IMR-90 (cell line): Measurements from ENCODE around the gene PLXNA4. TPM values are rescaled to one million over a fixed set of nuclear protein-coding genes. Genes with fewer than 3 reads are reported as not detected.

Experiments
- ATAC-seq: fragments of 200-7000 bp; cut with Tn5 transposase; 2 replicates; pipeline ENCODE4 v1.9.1; 2020; ENCODE audit warnings: low read depth, mild to moderate bottlenecking, moderate library complexity
- BruUV-seq: library from RNA; stranded (reverse); fragments of 400-500 nt; replicated peaks from 2 replicates; lab custom pipeline; 2021; lab: Mats Ljungman, UMichigan
- CTCF ChIA-PET: fragments of 300-600 bp; formaldehyde crosslinking; extraction: SDS; loops from one replicate; lab custom pipeline; 2021; ENCODE audit warnings: antibody characterized with exemption; lab: Yijun Ruan, JAX
- POLR2A ChIA-PET: fragments of 300-600 bp; sonication (Branson Sonifier 250); formaldehyde crosslinking; loops from one replicate; lab custom pipeline; 2022; ENCODE audit warnings: antibody characterized with exemption; ENCODE audit not compliant: unreplicated experiment; lab: Charles Lee
- DNase-seq: peaks from one replicate; pipeline ENCODE4 v3.0.0; 2013
- H2AFZ ChIP-seq: replicated peaks from 2 replicates; pipeline ENCODE3; 2013; ENCODE audit warnings: low read length, mild to moderate bottlenecking; ENCODE audit not compliant: poor library complexity
- H2AK5ac ChIP-seq: 2 replicates; pipeline ENCODE4 v1.6.1; 2013; ENCODE audit warnings: low read depth, low read length, inconsistent platforms
- H2AK9ac ChIP-seq: replicated peaks from 2 replicates; pipeline ENCODE3; 2013; ENCODE audit warnings: mild to moderate bottlenecking, low read depth, low read length, moderate library complexity; ENCODE audit not compliant: poor library complexity
- H2BK120ac ChIP-seq: 2 replicates; pipeline ENCODE4 v1.6.1; 2013; ENCODE audit warnings: low read depth, low read length, inconsistent platforms
- H2BK15ac ChIP-seq: 3 replicates; pipeline ENCODE4 v1.6.1; 2013; ENCODE audit warnings: low read depth, low read length, inconsistent platforms
- H2BK20ac ChIP-seq: 2 replicates; pipeline ENCODE4 v1.6.1; 2013; ENCODE audit warnings: low read depth, mild to moderate bottlenecking, inconsistent platforms, low read length, moderate library complexity
- H2BK5ac ChIP-seq: 2 replicates; pipeline ENCODE4 v1.6.1; 2013; ENCODE audit warnings: mild to moderate bottlenecking, low read depth, low read length, inconsistent platforms; ENCODE audit not compliant: poor library complexity, severe bottlenecking
- H3K14ac ChIP-seq: replicated peaks from 2 replicates; pipeline ENCODE4 v1.6.1; 2013; ENCODE audit warnings: low read depth, low read length, inconsistent platforms
- H3K18ac ChIP-seq: 2 replicates; pipeline ENCODE4 v1.6.1; 2013; ENCODE audit warnings: low read depth, low read length, control low read depth
- H3K23ac ChIP-seq: 2 replicates; pipeline ENCODE4 v1.6.1; 2013; ENCODE audit warnings: low read depth, low read length, inconsistent platforms
- H3K27ac ChIP-seq: 2 replicates; pipeline ENCODE4 v1.5.1; 2013; ENCODE audit warnings: mild to moderate bottlenecking, control low read depth, low read length; ENCODE audit not compliant: insufficient read depth
- H3K27me3 ChIP-seq: 2 replicates; pipeline ENCODE4 v1.6.1; 2013; ENCODE audit warnings: low read length; ENCODE audit not compliant: control insufficient read depth, insufficient read depth
- H3K36me3 ChIP-seq: 2 replicates; pipeline ENCODE4 v1.6.1; 2013; ENCODE audit warnings: low read length, mixed read lengths; ENCODE audit not compliant: control insufficient read depth, insufficient read depth
- H3K4ac ChIP-seq: 2 replicates; pipeline ENCODE4 v1.6.1; 2013; ENCODE audit warnings: low read depth, low read length, inconsistent platforms
- H3K4me1 ChIP-seq: 2 replicates; pipeline ENCODE4 v1.6.1; 2013; ENCODE audit warnings: low read length, mixed read lengths; ENCODE audit not compliant: control insufficient read depth, insufficient read depth
- H3K4me2 ChIP-seq: 2 replicates; pipeline ENCODE4 v1.6.1; 2013; ENCODE audit warnings: low read depth, mild to moderate bottlenecking, control low read depth, low read length, moderate library complexity
- H3K4me3 ChIP-seq: 2 replicates; pipeline ENCODE4 v1.5.1; 2013; ENCODE audit warnings: low read depth, mild to moderate bottlenecking, control low read depth, low read length, moderate library complexity; ENCODE audit not compliant: insufficient read depth
- H3K56ac ChIP-seq: 2 replicates; pipeline ENCODE4 v1.6.1; 2013; ENCODE audit warnings: low read length, inconsistent platforms; ENCODE audit not compliant: insufficient read depth; ENCODE audit errors: extremely low read depth
- H3K79me1 ChIP-seq, 2 experiments: 2 replicates each; pipeline ENCODE4 v1.6.1; 2013; ENCODE audit warnings: low read length in 2 of 2, inconsistent platforms in 1 of 2, low read depth in 1 of 2
- H3K9ac ChIP-seq: 2 replicates; pipeline ENCODE4 v1.6.1; 2013; ENCODE audit warnings: low read depth, low read length, control low read depth
- H3K9me1 ChIP-seq: 2 replicates; pipeline ENCODE4 v1.6.1; 2013; ENCODE audit warnings: low read length, inconsistent platforms; ENCODE audit not compliant: insufficient read depth
- H3K9me3 ChIP-seq: 2 replicates; pipeline ENCODE4 v1.6.1; 2013; ENCODE audit warnings: low read length; ENCODE audit not compliant: control insufficient read depth, insufficient read depth
- H4K20me1 ChIP-seq: 2 replicates; pipeline ENCODE4 v1.6.1; 2013; ENCODE audit warnings: low read length, inconsistent platforms; ENCODE audit not compliant: insufficient read depth
- H4K5ac ChIP-seq: 2 replicates; pipeline ENCODE4 v1.6.1; 2013; ENCODE audit warnings: mild to moderate bottlenecking, low read depth, low read length, control low read depth
- H4K8ac ChIP-seq, 2 experiments: 2 replicates each; pipeline ENCODE4 v1.6.1; 2013; ENCODE audit warnings: low read depth in 2 of 2, low read length in 2 of 2, control low read depth in 1 of 2, inconsistent platforms in 1 of 2
- H4K91ac ChIP-seq: 2 replicates; pipeline ENCODE4 v1.6.1; 2013; ENCODE audit warnings: low read depth, low read length, inconsistent platforms; ENCODE audit not compliant: insufficient read depth
- CTCF ChIP-seq: conservative IDR thresholded peaks from 2 replicates; pipeline ENCODE4 v1.5.1; 2012; ENCODE audit warnings: mild to moderate bottlenecking, low read depth, low read length, improper control_type of control experiment
- MAZ ChIP-seq: IDR thresholded peaks from 2 replicates; pipeline ENCODE4 v1.6.1; 2012; ENCODE audit warnings: low read depth, mild to moderate bottlenecking, low read length, improper control_type of control experiment, moderate library complexity, borderline replicate concordance
- POLR2A ChIP-seq: IDR thresholded peaks from 2 replicates; pipeline ENCODE4 v1.6.1; 2012; ENCODE audit warnings: mild to moderate bottlenecking, low read depth, low read length
- WGBS, 2 experiments: methylation state at CpG; one replicate each; pipeline versions ENCODE4 v1.1.5 to v1.1.7; 2013; ENCODE audit warnings: missing lambda C conversion rate in 2 of 2; ENCODE audit not compliant: insufficient read length in 1 of 2; ENCODE audit errors: extremely low coverage in 2 of 2; 5-methylcytosine and 5-hydroxymethylcytosine counted together
- dilution Hi-C: fragments of 300-500 bp; cut with HindIII; formaldehyde crosslinking; loops from one replicate; pipeline ENCODE4 v1.14.3; 2018; ENCODE audit warnings: low sequenced_read_pairs; ENCODE audit not compliant: unreplicated experiment
- in situ Hi-C: fragments of 300-500 bp; cut with MboI; formaldehyde crosslinking; loops from 3 replicates; pipeline ENCODE4 v1.14.3; 2019; ENCODE audit warnings: low sequenced_read_pairs, inconsistent platforms, mixed read lengths
- intact Hi-C: fragments of 100-400 bp; cut with micrococcal nuclease; formaldehyde crosslinking; loops from 2 replicates; pipeline ENCODE4 v1.10.0; 2022
- polyA plus RNA-seq, 3 experiments: library from polyadenylated mRNA; depleted of rRNA; stranded (reverse); fragments of >200 nt; gene quantifications; 2 replicates each; pipeline ENCODE4 v1.2.3, GENCODE V29; 2012; ENCODE audit warnings: low replicate concordance in 1 of 3
- total RNA-seq: library from RNA; depleted of rRNA; stranded (reverse); fragments of >200 nt; gene quantifications from 2 replicates; pipeline ENCODE4 v1.2.3, GENCODE V29; 2012

Gene PLXNA4
- total and polyA plus RNA-seq, 2 of the 4 experiments (the other 2 are of a cell fraction) = under 0.01 TPM

DNA sequence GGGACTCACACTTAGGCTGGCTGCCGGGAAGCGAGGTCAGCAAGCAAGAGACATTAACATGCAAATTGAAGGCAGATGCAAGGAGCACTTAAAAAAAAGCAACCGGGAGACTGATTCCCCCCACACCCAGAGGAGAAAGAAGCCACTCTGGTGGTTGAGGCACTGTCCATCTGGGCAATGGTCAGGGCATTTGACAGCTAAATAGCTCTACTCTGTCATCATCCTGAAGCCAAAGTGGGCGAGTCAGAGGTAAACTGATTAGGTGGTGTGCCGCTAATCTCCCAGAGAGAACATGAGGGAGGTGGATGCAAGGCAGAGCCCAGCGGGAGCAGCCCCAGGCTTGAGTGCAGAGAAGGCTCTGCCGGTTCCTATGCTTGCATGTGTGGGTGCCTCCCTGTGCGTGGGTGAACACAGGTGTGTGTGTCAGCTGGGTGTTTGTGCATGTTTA is 100.6 kb downstream of the PLXNA4 start:
- H3K4ac ChIP-seq = no peak overlapping the region
- BruUV-seq = no TSS peak
- H3K18ac ChIP-seq = no peak overlapping the region
- no peaks in the 10 kb centered on the region for H3K36me3 ChIP-seq
- H3K23ac ChIP-seq = no peak overlapping the region
- in situ Hi-C loops = no loop called here
- H3K79me1 ChIP-seq = no peaks in the 10 kb centered on the region
- H3K9me3 ChIP-seq = no peaks in the 10 kb centered on the region
- no peak overlapping the region for H4K5ac ChIP-seq
- H3K56ac ChIP-seq = no peak overlapping the region
- no peak overlapping the region for H2BK120ac ChIP-seq
- no peak overlapping the region for H4K91ac ChIP-seq
- no peak overlapping the region for H4K8ac ChIP-seq
- intact Hi-C loops = no loop called here
- no peaks in the 10 kb centered on the region; the same call in 1 of the 2 replicates for H3K27me3 ChIP-seq
- H2BK15ac ChIP-seq = no peak overlapping the region
- no peak overlapping the region for H3K4me3 ChIP-seq
- 30% methylated on average over 2 of the region's 8 CpGs; no CpG with 5 or more reads in 1 of the 2 experiments for WGBS, 2 experiments
- ChIA-PET POLR2A (no interaction called here), CTCF (no interaction called here)
- DNase-seq = no peak
- H3K14ac ChIP-seq = no peak overlapping the region
- H3K4me1 ChIP-seq = no peaks in the 10 kb centered on the region
- H2AFZ ChIP-seq = no peak overlapping the region
- dilution Hi-C loops = no loop called here
- TF ChIP-seq MAZ = no peak
- no peak for TF ChIP-seq CTCF
- no peak for TF ChIP-seq POLR2A
- ATAC-seq = no peak
- no peak overlapping the region for H3K27ac ChIP-seq
- H2AK5ac ChIP-seq = no peak overlapping the region
- no peak overlapping the region for H2AK9ac ChIP-seq
- H2BK20ac ChIP-seq = no peak overlapping the region
- no peaks in the 10 kb centered on the region for H3K9me1 ChIP-seq
- no peak overlapping the region for H3K4me2 ChIP-seq
- no peak overlapping the region for H3K9ac ChIP-seq
- H4K20me1 ChIP-seq = no peaks in the 10 kb centered on the region
- H2BK5ac ChIP-seq = no peak overlapping the region
